ENCODE measurements around the gene GRIK4. TPM values are rescaled to one million over a fixed set of nuclear protein-coding genes. Genes with fewer than 3 reads are reported as not detected.

The GRIK4 gene
- total and polyA plus RNA-seq, 9 of the 15 experiments (the other 6 are each of a cell fraction or from before 2014, with no cell fraction given), result not detected

DNA sequence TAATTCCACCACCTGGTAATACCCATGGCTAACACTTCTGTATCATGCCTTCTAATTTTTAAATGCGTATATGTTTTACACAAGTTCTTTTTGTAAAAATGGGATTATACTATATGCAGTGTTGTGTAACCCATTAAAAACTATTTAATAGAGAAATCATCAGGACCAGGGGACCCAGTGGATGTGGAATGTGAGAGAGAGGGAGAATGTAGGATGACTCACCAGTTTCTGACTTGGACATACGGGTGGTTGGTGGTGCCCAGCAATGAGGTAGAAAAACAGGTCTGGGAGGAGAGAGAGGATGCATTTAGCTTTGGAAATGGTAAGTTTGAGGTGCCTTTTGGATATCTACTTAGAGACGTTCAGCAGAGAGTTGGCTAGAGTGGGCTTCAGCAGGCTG is 400.4 kb downstream of the GRIK4 start:
- ATAC-seq, result no peak
- ChIA-PET CTCF (ENCODE audit: low intra/inter-chr PET ratio) (no interaction called here), POLR2A (no interaction called here)
- Histone ChIP-seq H3K9ac (ENCODE audit: insufficient read depth in 1 of 2, low read depth in 2 of 2, low read length in 2 of 2) (no peak overlapping the region), H3K27me3 (ENCODE audit: control insufficient read depth in 2 of 2, insufficient read depth in 2 of 2, low read length in 2 of 2) (peaks cover 0 to 51% of the 10 kb centered on the region in 2 experiments; a peak in 4 of 5 replicates), H3K9me1 (ENCODE audit: control insufficient read depth, insufficient read depth, low read length) (no peaks in the 10 kb centered on the region), H3K9me3 (replicated peaks; ENCODE audit: control insufficient read depth, insufficient read depth, low read depth, low read length) (no peaks in the 10 kb centered on the region), H3K4me3 (no peak overlapping the region), H3K27ac (ENCODE audit: extremely low read depth, low read depth, low read length) (no peak overlapping the region), H3K4me2 (ENCODE audit: insufficient read depth, low read length) (no peak overlapping the region), H3K4me1 (replicated peaks in 1 of 2; ENCODE audit: control insufficient read depth in 2 of 2, insufficient read depth in 2 of 2, low read length in 2 of 2) (no peaks in the 10 kb centered on the region), H3K36me3 (ENCODE audit: control insufficient read depth, insufficient read depth, low read length) (no peaks in the 10 kb centered on the region), H2AFZ (ENCODE audit: low read depth, low read length) (no peak overlapping the region), H4K20me1 (replicated peaks; ENCODE audit: control insufficient read depth, insufficient read depth, low read length) (peaks cover 3% of the 10 kb centered on the region; the same call in 1 of the 2 replicates), H3K79me2 (ENCODE audit: control insufficient read depth, insufficient read depth, low read length) (no peaks in the 10 kb centered on the region)
- no peak for FAIRE-seq
- intact Hi-C loops (cut with micrococcal nuclease), result no loop called here
- no peak for DNase-seq (ENCODE audit: extremely low read depth in 1 of 4, low spot score in 3 of 4)
- BruUV-seq (replicated peaks), result no TSS peak
- in situ Hi-C loops (cut with MboI), result no loop called here
- TF ChIP-seq HOXB6 (CRISPR knock-in tag; IDR thresholded peaks at IDR 0.05; ENCODE audit: borderline replicate concordance) (no peak), ZNF277 (CRISPR knock-in tag; IDR thresholded peaks at IDR 0.05; ENCODE audit: borderline replicate concordance) (no peak), ATF7 (IDR thresholded peaks at IDR 0.05) (no peak), POLR3A (IDR thresholded peaks at IDR 0.05; ENCODE audit: borderline replicate concordance, extremely low read depth, insufficient read depth, insufficient read length) (no peak), ZNF140 (CRISPR knock-in tag; IDR thresholded peaks at IDR 0.05) (no peak), ZNF282 (CRISPR knock-in tag; IDR thresholded peaks at IDR 0.05) (no peak)
- TF ChIP-seq, protein P1, sequence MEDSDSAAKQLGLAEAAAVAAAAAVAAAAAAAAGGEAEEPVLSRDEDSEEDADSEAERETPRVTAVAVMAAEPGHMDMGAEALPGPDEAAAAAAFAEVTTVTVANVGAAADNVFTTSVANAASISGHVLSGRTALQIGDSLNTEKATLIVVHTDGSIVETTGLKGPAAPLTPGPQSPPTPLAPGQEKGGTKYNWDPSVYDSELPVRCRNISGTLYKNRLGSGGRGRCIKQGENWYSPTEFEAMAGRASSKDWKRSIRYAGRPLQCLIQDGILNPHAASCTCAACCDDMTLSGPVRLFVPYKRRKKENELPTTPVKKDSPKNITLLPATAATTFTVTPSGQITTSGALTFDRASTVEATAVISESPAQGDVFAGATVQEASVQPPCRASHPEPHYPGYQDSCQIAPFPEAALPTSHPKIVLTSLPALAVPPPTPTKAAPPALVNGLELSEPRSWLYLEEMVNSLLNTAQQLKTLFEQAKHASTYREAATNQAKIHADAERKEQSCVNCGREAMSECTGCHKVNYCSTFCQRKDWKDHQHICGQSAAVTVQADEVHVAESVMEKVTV (CRISPR knock-in tag; IDR thresholded peaks at IDR 0.05), result no peak
- 5% methylated on average over 3 of the region's 3 CpGs for WGBS (ENCODE audit: insufficient coverage, low coverage, missing lambda C conversion rate)

Measured in K562 (cell line).